DMS 273 treated with DMSO at 0.1 percent for 48 hours (cell line): ENCODE results near the gene OPCML.

Source experiments
- DNase-seq: peaks from one replicate; lab custom pipeline; 2025; lab: John Stamatoyannopoulos, UW

The OPCML gene

DNA sequence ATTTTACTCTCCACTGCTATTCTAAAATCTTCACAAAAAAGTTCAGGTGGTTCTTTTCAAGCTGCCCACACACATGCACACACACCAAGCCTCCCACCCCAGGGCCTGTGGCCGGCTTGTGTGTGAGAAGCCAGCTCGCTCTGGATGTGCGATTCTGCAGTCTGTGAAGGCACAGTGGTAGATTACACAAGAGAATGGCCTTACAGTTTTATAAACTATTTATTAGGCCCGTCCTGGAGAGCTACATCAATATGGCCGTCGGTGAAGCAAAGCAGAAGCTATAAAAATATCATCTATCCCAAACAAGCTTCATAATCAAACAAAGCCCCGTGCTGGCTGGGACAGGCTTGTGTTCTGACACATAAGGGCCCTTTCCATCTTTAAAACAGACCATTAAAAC lies 240.5 kb downstream of the OPCML start:
- DNase-seq = no peak

DNA sequence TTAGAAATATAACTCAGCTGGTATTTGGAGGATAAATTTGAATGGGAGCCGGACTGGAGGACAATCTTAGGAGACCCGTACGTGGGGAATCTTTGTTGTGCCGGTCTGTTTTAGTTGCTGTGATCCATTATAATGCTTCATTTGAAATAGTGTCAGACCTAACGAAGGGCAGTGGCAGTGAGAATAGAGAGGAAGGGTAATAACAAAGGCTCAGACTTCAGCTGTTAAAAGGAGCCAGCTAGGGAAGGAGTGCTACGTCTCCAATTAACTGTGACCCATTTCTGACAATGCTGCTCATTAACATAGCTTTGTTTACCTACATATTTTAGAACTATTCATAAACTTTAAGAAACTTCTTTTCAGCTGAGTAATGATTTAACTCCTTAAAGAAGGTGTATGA lies 246.9 kb downstream of the OPCML start:
- no peak for DNase-seq

DNA sequence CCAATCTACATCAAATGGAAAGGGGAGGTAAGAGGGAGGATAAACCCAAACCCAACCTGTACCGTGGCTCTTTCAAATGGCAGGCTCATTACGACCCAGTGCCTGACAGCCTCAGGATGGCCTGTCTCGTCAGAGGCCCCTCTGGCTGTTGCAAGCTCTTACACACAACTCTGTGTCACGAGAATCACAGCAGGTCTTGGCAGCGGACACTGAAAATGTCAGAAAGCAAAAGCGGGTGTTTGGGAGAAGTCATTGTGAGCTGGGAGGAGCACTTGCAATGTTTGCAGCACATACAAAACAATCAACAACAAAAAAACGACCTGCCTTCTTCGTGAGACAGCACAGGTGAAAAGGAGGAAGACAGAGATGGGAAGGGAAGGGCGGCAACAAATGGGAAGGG lies 248.1 kb downstream of the OPCML start:
- no peak for DNase-seq

DNA sequence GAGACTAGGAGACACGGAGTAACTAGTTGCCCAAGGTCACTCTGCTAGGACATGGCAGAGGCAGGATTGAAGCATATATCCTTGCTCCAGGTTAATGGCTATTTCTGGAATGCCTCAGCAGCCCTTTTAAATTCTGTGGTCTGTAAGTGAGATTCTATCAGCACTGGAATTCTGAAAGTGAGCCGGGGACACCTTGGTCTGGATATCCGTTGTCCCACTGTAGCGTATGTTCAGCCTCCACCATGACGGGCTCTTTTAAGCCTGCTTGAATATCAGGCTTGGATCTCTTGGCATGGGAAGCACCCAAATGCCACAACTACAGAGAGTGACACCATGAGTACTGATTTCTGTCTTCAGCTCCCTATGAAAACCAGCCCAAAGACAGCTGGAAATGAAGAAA lies 254.4 kb downstream of the OPCML start:
- no peak for DNase-seq

DNA sequence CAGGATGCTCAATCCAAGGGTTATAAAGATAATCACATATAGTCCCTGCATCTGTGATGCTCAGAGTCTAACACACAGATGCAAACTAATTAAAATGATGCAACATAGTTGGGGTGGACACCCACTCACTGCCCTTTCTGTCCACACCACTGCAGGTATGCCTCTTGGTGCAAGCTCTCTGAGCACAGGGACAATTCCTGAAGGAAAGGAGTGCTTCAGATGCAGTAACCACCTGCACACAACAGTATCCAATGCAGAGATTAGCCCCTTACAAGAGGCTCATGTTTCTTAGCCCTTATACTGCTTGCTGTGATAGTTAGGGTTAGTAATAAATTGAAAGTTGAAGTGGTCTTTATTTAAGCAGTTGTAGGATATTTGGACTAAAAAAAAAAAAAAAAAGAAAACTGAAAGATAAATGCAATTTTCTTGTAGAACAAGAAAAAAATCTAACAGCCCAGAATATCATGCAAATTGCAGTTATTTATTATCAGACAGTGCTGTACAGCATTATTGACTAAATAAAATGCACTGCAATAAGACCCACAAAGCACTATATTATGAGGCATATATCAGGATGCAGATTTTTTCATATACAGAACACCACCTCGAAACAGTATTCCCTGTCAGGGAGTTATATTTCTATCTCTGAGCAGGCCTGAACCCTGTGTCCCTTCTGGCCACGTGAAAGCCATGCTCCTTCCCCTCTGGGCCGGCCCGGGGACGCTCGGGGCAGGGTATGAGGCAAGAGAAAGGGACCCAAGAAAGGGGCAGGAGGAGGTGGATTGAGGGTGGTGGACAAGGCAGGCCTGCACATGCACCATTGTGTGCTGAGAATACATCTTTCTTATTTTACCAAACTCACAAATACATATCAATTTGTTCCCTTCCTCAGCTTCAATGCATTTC lies 260.2 kb downstream of the OPCML start:
- DNase-seq = no peak

DNA sequence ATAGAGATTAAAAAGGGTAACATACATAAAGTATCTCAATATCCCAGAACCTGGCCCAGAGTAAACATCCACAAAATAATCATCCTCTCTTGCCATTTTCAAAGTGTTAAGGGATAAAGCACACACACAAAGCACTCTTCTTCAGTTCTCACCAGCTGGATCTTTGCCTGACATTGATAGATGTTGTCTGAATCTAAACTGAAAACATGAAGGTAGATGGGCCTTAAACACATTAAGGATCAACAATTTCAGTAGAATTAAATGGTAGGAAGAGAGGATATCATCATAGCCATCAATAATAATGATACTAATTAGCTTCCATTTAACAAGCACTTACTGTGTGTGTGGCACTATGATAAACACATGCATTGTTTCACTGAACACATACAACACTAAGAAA lies 261.1 kb downstream of the OPCML start:
- DNase-seq = no peak

DNA sequence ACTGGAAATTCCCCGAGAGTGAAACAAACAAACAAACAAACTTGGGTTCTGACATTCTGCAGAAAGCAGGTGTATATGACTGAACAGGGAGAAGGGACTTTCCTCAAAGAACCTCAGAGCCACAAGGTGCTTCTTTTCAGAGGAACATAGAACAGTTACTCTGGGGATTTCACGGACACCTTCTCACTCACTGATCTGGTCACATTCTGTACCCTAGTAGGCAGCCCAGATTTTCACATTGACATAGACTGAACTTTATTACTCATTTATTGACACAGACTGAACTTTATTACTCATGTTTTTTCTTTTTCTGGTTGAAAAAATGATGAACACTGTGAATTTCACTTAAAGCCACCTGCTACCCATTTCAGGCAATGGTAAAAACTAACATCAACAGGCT lies 263.0 kb downstream of the OPCML start:
- no peak for DNase-seq

DNA sequence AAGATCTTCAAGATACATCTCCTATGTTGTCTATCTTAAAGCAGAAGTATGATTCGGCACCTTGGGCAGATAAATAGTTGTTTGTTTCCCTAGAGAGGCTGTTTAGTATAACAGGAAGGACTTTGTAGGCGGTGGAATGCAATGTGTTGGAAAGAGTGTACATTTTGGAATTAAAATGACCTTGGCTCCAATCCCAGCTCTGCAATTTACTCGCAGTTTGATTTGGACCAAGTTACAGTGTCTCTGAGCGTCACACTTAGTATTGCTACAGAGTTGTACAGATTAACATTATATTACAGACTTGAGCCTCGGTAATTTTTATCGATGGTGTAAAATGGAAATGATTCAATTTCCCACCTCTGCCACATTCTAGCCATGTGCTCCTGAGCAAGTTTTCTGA lies 265.3 kb downstream of the OPCML start:
- no peak for DNase-seq

DNA sequence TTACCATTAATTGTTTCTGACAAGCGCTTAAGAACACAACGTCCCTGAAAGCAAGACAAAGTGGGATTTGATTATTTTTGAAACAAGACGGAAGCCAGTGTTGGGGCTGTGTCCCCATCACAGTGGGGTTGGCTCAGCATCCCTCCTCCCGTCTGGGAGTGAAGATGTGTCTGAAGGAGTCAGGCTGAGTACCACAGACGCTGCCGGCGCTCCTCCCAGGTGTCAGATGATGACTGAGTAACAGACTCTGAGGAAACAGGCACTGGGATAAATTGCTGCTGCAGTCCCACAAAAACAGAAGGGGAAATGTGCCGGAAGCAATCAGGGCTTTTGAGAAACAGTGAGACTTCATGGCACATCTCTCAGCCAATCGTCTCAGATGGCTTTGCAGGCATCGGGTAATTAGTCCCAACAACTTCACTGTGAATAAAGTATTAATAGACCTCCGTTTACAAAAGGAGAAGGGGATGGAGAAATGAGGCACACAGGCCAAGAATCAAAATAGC lies 266.7 kb downstream of the OPCML start:
- no peak for DNase-seq

DNA sequence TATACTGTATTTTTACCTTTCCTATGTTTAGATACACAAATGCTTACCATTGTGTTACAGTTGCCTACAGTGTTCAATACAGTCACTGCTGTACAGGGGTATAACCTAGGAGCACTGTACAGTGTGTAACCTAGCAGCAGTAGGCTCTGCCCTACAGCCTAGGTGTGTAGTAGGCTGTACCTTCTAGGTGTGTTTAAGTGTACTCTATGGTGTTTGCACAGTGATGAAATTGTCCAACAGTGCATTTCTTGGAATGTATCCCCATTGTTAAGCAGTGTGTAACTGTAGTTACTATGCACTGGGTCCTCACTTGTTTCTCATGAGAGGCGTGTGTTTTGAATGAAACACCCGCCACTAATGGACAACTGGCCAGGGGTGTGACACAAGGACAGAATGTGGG lies 269.0 kb downstream of the OPCML start:
- no peak for DNase-seq

DNA sequence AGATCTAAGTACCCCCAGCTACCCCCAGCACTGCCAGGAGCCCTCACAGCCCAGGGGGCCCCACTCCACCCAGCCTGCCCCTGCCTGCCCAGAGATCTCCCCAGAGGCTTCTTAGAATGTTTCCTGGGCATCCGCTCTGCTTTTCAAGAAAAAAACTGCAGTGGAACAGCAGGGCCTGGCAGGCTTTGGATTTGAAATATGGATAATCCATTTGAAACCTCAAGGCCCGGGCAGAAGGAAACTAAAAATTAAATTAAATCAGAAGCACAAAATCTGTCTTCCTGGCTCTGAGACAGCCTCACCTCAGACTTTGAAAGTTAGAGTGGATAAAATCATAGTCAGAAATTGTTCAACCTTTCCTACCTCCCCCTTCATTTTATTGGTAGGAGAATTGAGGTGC lies 273.6 kb downstream of the OPCML start:
- DNase-seq = no peak

DNA sequence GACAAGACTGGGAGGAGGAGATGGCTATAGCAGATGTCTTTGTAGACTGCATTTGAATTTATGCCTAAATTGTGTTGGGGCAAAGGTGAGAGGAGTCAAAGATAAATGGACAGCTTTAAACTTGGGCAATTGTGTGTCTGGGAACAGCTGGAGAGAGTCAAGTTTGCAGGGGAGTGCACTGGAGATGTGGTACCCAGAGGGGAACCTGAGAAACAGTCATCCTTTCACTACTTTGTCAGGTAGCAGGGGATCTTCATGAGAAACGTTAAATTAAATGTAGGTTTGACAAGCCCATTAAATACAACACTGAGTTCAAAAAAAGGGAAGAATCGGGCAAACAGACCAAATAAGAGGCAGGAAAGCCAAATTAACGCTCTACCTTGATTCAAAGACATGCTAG lies 277.7 kb downstream of the OPCML start:
- DNase-seq = no peak

DNA sequence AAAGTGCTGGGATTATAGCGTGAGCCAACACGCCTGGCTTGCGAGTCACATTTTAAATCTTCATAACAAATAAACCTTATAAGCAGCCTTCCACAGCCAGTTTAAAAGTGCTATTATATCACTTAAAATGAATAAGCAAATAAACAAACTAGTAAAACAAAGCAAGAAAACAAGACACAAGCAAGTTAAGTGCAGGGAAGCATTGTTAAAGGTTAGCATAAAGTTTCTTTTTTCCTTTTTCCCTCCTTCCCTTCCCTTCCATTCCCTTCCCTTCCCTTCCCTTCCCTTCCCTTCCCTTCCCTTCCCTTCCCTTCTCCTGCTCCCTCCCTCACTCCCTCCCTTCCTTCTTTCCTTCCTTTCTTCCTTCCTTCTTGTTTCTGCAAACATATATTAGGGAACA lies 278.7 kb downstream of the OPCML start:
- DNase-seq = no peak

DNA sequence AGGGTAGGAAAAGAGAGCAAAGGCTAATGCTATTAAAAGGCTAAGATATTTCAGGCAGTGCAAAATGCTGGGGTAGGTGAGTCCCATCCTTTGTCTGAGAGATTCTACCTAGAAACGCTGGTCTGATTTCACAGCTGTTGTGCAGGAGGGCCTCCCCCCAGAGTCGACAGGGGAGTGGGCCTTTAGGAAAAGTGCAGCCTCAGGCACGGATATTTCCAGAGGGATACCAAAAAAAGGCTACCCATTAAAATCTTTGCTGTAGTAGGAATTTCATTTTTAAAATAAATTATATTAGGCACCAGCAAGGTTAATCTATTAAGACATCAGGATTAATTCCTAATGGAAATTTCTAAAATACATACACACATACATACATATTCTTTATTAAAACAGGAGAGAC lies 280.5 kb downstream of the OPCML start:
- no peak for DNase-seq

DNA sequence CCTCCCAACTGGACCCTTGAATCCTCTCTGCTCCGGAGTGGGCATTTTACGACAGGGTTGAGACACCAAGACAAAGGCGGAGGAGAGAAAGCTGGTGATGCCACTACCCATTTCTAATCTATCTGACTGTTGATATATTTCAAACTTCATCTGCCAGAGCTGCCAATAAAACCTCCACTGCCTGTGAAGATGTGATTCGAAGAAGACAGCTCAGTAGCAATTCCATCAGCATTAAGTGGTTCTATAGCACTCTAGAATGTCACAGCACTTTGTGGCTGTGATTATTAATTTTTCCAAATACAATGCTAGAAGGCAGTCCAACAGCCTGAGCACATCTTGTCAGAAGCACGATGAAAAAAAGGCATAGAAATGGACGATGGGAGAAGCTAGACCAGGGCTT lies 282.8 kb downstream of the OPCML start:
- no peak for DNase-seq

DNA sequence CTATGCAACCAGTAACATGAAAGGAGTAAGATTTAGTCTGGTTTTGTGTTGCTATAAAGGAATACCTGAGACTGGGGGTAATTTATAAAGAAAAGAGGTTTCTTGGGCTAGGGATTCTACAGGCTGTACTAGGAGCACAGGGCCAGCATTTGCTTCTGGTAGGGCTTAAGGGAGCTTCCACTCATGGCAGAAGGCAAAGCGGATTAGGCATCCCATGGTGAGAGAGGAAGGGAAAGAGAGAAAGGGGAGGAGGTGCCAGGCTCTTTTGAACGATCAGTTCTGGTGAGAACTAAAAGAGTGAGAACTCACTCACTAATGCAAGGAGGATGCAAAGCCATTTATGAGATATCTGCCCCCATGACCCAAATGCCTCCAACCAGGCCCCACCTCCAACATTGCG lies 283.2 kb downstream of the OPCML start:
- no peak for DNase-seq

DNA sequence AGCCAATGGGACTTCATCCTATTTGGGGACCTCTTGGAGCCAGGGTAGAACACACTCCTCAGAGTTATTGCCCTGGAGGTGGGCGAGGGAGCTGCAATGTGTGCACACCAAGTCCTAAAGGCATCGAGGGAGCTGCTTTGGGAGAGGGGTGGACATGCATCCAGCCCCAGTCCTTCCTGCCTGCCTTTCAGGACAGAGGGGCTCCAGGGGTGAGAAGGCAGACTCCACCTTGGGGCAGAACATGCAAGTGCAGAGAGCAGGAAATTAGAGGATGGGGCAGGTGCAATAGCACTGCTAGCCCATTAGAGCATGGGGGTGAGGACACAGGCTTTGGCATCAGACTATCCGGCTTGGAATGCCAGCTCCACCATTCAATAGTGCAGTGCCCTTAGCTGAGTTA lies 288.5 kb downstream of the OPCML start:
- DNase-seq = no peak

DNA sequence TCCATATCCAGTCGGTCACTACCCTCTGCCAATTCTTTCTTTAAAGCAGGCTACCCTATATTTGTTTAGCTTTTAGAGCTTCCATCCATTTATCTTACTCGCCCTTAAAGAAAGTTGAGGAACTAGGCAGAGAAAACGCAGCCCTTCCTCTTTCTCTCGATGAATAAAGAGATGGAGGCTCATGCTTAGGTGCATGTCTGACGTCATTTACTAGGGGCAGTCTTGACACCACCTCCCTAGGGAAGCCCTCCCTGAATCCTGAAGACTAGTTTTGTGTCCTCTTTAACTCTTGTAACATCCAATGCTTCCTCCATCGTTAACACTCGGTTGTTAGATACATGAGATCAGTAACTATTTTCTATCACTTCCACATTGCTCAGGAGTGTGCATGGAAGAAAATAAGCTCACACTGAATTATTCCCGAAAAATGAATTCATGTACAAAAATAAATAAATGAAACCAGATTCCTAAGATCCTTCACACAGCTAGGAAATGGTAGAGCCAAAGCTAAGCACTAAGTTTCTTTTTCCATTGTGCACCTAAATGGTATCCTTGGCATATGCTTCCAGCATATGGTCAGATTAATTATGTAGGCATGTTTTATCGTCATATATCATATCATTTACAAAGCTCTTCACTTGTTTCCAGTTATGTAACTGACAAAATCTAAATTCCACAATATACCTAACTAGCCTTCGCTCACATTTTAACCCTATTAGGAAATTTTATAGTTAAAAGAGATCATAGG lies 291.2 kb downstream of the OPCML start:
- no peak for DNase-seq

DNA sequence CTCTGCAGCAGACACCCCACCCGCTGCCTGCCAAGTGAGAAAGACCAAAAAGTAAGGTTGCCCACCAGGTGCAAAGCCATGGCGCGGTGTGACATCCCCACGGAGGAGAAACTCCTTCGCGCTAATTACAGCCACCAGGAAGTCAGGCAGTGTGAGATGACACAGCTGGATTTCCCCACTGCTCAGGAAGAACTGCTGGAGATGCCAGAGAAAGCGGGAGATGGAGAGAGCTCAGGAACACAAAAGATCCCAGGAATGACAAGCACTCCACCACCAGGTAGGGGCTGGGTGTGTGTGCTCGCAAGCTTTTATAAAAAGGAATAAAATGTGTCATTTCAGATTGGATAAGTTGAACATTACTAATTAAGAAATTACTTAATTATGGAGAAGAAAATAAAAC lies 292.7 kb downstream of the OPCML start:
- DNase-seq = no peak

DNA sequence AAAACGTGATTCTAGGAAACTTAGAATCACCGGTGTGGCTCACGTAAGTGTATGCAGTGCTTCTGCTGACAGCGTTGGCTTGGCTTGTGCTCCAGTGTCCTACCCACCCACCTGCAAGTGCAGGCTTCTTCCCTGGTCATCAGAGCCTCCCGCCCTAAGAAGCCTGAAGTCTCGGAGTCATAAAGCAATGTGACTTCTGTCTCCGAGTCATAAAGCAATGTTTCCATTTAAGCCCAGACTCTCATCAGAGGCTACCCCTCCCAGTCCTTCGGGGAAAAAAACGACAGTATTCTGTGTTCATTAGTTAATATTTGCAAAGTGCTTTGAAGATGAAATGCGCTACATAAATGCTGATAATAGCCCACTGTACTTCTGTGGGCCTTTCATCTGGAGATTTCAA lies 293.8 kb downstream of the OPCML start:
- DNase-seq = no peak

DNA sequence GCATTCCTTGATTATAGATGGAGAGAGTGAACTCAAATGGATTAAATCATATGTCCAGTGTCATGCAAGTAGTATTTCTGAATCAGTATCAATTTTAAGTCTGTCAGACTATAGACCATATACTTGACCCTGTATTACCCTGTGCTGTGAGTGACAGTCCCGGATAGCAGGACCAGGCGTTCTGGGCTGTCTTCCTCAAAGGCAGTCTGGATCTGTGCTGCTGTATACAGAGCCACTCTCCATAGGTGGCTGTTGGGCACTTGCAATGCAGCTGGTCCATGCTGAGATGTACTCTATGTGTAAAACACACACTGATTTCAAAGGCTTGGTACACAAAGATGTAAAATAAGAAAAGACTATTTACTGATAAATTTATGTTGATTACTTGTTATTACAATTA lies 294.3 kb downstream of the OPCML start:
- no peak for DNase-seq

DNA sequence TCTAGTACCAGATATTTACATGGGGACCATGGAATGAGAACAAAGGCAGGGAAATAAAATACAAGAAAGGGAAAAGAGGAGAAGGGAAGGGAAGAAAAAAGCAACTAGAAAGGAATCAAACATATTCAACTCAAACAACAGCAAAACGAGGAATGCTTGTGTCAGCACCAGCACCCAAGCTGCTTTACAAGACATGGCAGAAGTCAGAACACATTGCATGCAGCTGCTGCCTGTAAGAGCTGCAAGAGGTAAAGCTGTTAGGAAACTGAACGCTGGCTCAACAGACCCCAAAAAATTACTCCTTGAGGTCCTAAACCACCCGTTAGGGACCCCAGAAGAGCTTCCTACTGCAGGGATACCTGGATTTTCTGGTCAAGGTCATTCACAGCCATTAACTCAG lies 296.9 kb downstream of the OPCML start:
- DNase-seq = no peak

DNA sequence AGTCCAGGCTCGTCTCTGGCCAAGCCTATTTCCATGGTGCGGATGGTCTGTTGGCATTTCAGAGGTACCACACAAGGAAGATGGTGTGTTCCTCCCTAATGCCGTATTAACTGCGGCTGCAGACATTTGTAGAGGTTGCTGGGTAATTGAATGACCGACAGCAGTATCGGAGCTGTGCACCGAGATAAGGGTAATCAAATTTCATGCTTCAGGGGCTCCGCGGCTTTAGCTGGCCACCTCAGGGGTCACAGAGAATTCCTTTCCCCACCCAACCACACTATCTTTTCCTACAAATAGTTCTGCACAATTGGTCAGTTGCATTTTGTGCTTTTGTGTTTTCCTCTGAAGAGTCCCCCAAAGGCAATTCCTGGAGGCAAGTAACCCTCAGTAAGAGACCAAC lies 297.4 kb downstream of the OPCML start:
- no peak for DNase-seq
